GM12878 (cell line): ENCODE data around the gene CKS1B. TPM values are rescaled to one million over a fixed set of nuclear protein-coding genes. Genes with fewer than 3 reads are reported as not detected.

ENCODE experiments used
- ATAC-seq: fragments of 200-7000 bp; cut with Tn5 transposase; 3 replicates; pipeline ENCODE4 v1.9.1; 2020; ENCODE audit warnings: mild to moderate bottlenecking, moderate library complexity
- BruUV-seq: library from RNA; stranded (reverse); fragments of 400-500 nt; replicated peaks from 2 replicates; lab custom pipeline; 2021; lab: Mats Ljungman, UMichigan
- CTCF ChIA-PET: fragments of 300-600 bp; sonication (Branson Sonifier 250); formaldehyde crosslinking; extraction: SDS; loops from one replicate; lab custom pipeline; 2021; ENCODE audit warnings: inconsistent platforms; lab: Yijun Ruan, JAX
- POLR2A ChIA-PET: fragments of 350-600 bp; formaldehyde crosslinking; extraction: SDS; loops from one replicate; lab custom pipeline; 2021; ENCODE audit warnings: inconsistent platforms; lab: Charles Lee
- RAD21 ChIA-PET: fragments of 300-600 bp; sonication (Branson Sonifier 250); formaldehyde crosslinking; loops from one replicate; lab custom pipeline; 2023; ENCODE audit warnings: antibody characterized with exemption; ENCODE audit not compliant: unreplicated experiment; lab: Charles Lee
- SMC1A ChIA-PET: fragments of 300-600 bp; sonication (Branson Sonifier 250); formaldehyde crosslinking; loops from one replicate; lab custom pipeline; 2023; ENCODE audit not compliant: unreplicated experiment, uncharacterized antibody; lab: Charles Lee
- DNase-seq: peaks from one replicate; pipeline ENCODE4 v3.0.0-alpha.2; 2011; ENCODE audit warnings: low read depth, low spot score
- FAIRE-seq: peaks from 3 replicates; lab custom pipeline; 2011; peaks lifted over from hg19 to GRCh38; lab: Jason Lieb, UNC
- H2AFZ ChIP-seq: 2 replicates; pipeline ENCODE4 v1.6.0; 2011; ENCODE audit warnings: low read depth, low read length, control low read depth; ENCODE audit not compliant: control insufficient read depth
- H3K27ac ChIP-seq: 2 replicates; pipeline ENCODE4 v1.5.1; 2011; ENCODE audit warnings: control low read depth; ENCODE audit not compliant: control insufficient read depth, insufficient read depth
- H3K27me3 ChIP-seq, 2 experiments: replicated peaks in 1 of 2; 2 replicates each; pipeline versions ENCODE4 v1.6.0 to v1.6.1; 2011; ENCODE audit warnings: low read length in 1 of 2; ENCODE audit not compliant: control insufficient read depth in 2 of 2, insufficient read depth in 2 of 2
- H3K36me3 ChIP-seq, 2 experiments: 2 replicates each; pipeline ENCODE4 v1.5.1; 2011; ENCODE audit warnings: low read length in 1 of 2; ENCODE audit not compliant: control insufficient read depth in 2 of 2, insufficient read depth in 2 of 2
- H3K4me1 ChIP-seq: 2 replicates; pipeline ENCODE4 v1.6.1; 2011; ENCODE audit warnings: mild to moderate bottlenecking, low read length, moderate library complexity, mixed read lengths; ENCODE audit not compliant: control insufficient read depth, insufficient read depth
- H3K4me2 ChIP-seq: 2 replicates; pipeline ENCODE4 v1.6.0; 2011; ENCODE audit warnings: control low read depth; ENCODE audit not compliant: control insufficient read depth, insufficient read depth
- H3K4me3 ChIP-seq: fragments of 200-600 bp; sonication (generic); 2 replicates; pipeline ENCODE4 v1.5.1; 2016
- H3K79me2 ChIP-seq: 2 replicates; pipeline ENCODE4 v1.6.0; 2011; ENCODE audit warnings: low read length; ENCODE audit not compliant: control insufficient read depth, insufficient read depth
- H3K9ac ChIP-seq: 2 replicates; pipeline ENCODE4 v1.8.0; 2011; ENCODE audit warnings: low read length, control low read depth, mixed read lengths; ENCODE audit not compliant: control insufficient read depth, insufficient read depth
- H3K9me3 ChIP-seq: replicated peaks from 3 replicates; pipeline ENCODE4 v1.5.1; 2011; ENCODE audit warnings: mild to moderate bottlenecking, low read length; ENCODE audit not compliant: control insufficient read depth, insufficient read depth
- H4K20me1 ChIP-seq: 2 replicates; pipeline ENCODE4 v1.6.0; 2011; ENCODE audit not compliant: control insufficient read depth, insufficient read depth
- CHD4 ChIP-seq: fragments of 200-600 bp; sonication (generic); IDR thresholded peaks from 2 replicates; pipeline ENCODE4 v1.6.1; 2016; ENCODE audit warnings: mild to moderate bottlenecking
- HDGF ChIP-seq: fragments of 450-650 bp; IDR thresholded peaks from 2 replicates; pipeline ENCODE4 v1.6.1; 2016; ENCODE audit warnings: antibody characterized with exemption
- NR2C1 ChIP-seq: fragments of 450-650 bp; IDR thresholded peaks from 2 replicates; pipeline ENCODE4 v1.6.1; 2017; ENCODE audit warnings: antibody characterized with exemption, mild to moderate bottlenecking, moderate library complexity
- SIX5 ChIP-seq: IDR thresholded peaks from 2 replicates; pipeline ENCODE4 v1.6.1; 2011; ENCODE audit warnings: mild to moderate bottlenecking, low read depth, low read length, moderate library complexity; ENCODE audit not compliant: severe bottlenecking
- YY1 ChIP-seq: IDR thresholded peaks from 2 replicates; pipeline ENCODE4 v1.6.1; 2011; ENCODE audit warnings: low read depth, mild to moderate bottlenecking, low read length
- ZNF217 ChIP-seq: fragments of 450-650 bp; IDR thresholded peaks from 2 replicates; pipeline ENCODE4 v1.6.1; 2017; ENCODE audit warnings: antibody characterized with exemption, mild to moderate bottlenecking
- WGBS: methylation state at CpG from one replicate; pipeline ENCODE4 v1.1.6; 2016; ENCODE audit warnings: low lambda C conversion rate; ENCODE audit not compliant: insufficient replicate concordance, insufficient coverage; ENCODE audit errors: missing lambda C conversion rate; 5-methylcytosine and 5-hydroxymethylcytosine counted together
- in situ Hi-C: fragments of 300-500 bp; cut with MboI; formaldehyde crosslinking; loops from 9 replicates; pipeline ENCODE4 v1.14.3; 2018; ENCODE audit warnings: mixed read lengths
- intact Hi-C: fragments of 100-400 bp; cut with micrococcal nuclease; formaldehyde crosslinking; loops from one replicate; pipeline ENCODE4 v1.14.2; 2022; ENCODE audit not compliant: unreplicated experiment
- polyA plus RNA-seq, 11 experiments: library from polyadenylated mRNA; depleted of rRNA in 4 of 11; unstranded in 6 of 11; stranded (reverse) in 5 of 11; fragments of >200 nt; fragmentation: Nextera tagmentation in 4 of 11; fragmentation: Illumina TruSeq in 1 of 11; extraction: Ambion mirVana in 4 of 11; extraction: Trizol in 1 of 11; gene quantifications; 1 replicate in 1 of 11; 2 replicates in 10 of 11; pipeline versions ENCODE4 v1.2.1 to v1.2.3, GENCODE V29; 2011 to 2016; ENCODE audit warnings: inconsistent platforms in 2 of 11, missing spikeins in 2 of 11, low read depth in 1 of 11
- total RNA-seq, 4 experiments: library from RNA; depleted of rRNA in 3 of 4; stranded (reverse); fragments of >200 nt in 3 of 4; fragmentation: Illumina TruSeq in 1 of 4; extraction: Trizol in 1 of 4; gene quantifications; 2 replicates each; pipeline versions ENCODE4 v1.2.1 to v1.2.3, GENCODE V29; 2013 to 2021
- TF ChIP-seq, protein P1 (sequence below): fragments of 450-650 bp; IDR thresholded peaks from 2 replicates; pipeline ENCODE4 v1.6.1; 2018; ENCODE audit warnings: borderline replicate concordance, mild to moderate bottlenecking; ENCODE audit not compliant: partially characterized antibody
- TF ChIP-seq, protein P2 (sequence below): fragments of 450-650 bp; conservative IDR thresholded peaks from 2 replicates; pipeline ENCODE4 v1.6.1; 2017; ENCODE audit warnings: mild to moderate bottlenecking, moderate library complexity
- TF ChIP-seq, protein P3 (sequence below): IDR thresholded peaks from 2 replicates; pipeline ENCODE4 v1.6.1; 2011; ENCODE audit warnings: mild to moderate bottlenecking, low read depth, low read length, moderate library complexity; ENCODE audit not compliant: insufficient replicate concordance
- TF ChIP-seq, protein P4 (sequence below): fragments of 450-650 bp; IDR thresholded peaks from 2 replicates; pipeline ENCODE4 v1.6.1; 2016; ENCODE audit warnings: mild to moderate bottlenecking

CKS1B gene
- total and polyA plus RNA-seq, 10 of the 15 experiments (the other 5 are each of a cell fraction or from before 2014, with no cell fraction given) = 125 to 608 (median 364) TPM

DNA sequence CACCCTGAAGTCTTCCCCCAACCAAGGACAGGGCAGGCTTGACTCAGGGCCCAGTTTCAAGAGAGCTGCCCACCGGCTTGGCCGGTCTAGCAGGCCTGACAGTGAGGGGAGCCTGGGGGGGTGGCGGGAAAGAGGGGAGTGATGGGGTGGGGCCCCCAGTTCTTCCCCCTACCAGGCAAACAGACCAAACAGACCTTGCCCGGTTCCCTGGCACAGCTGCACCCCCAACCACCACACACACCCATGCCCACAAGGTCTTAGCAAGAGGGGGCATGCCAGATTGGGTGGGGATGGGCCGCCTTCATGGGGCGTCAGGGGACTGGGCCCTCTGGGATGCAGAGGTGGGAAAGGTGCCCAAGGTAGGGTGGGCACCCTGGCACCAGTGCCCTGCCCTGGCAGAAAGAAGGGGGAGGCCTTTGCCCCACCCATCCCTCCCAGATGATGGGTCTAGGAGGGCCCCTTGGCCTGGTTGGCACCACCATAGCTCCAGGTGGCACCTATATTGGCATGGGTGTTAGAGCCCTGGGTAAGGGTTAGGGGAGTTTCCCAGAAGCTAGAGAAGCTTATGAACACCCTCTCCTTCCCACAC lies 37.0 kb downstream of the CKS1B start (continued):
- TF ChIP-seq, protein P1, sequence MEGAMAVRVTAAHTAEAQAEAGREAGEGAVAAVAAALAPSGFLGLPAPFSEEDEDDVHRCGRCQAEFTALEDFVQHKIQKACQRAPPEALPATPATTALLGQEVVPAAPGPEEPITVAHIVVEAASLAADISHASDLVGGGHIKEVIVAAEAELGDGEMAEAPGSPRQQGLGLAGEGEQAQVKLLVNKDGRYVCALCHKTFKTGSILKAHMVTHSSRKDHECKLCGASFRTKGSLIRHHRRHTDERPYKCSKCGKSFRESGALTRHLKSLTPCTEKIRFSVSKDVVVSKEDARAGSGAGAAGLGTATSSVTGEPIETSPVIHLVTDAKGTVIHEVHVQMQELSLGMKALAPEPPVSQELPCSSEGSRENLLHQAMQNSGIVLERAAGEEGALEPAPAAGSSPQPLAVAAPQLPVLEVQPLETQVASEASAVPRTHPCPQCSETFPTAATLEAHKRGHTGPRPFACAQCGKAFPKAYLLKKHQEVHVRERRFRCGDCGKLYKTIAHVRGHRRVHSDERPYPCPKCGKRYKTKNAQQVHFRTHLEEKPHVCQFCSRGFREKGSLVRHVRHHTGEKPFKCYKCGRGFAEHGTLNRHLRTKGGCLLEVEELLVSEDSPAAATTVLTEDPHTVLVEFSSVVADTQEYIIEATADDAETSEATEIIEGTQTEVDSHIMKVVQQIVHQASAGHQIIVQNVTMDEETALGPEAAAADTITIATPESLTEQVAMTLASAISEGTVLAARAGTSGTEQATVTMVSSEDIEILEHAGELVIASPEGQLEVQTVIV = no peak
- TF ChIP-seq HDGF (no peak), ZNF217 (no peak), YY1 (no peak)
- TF ChIP-seq, protein P2, sequence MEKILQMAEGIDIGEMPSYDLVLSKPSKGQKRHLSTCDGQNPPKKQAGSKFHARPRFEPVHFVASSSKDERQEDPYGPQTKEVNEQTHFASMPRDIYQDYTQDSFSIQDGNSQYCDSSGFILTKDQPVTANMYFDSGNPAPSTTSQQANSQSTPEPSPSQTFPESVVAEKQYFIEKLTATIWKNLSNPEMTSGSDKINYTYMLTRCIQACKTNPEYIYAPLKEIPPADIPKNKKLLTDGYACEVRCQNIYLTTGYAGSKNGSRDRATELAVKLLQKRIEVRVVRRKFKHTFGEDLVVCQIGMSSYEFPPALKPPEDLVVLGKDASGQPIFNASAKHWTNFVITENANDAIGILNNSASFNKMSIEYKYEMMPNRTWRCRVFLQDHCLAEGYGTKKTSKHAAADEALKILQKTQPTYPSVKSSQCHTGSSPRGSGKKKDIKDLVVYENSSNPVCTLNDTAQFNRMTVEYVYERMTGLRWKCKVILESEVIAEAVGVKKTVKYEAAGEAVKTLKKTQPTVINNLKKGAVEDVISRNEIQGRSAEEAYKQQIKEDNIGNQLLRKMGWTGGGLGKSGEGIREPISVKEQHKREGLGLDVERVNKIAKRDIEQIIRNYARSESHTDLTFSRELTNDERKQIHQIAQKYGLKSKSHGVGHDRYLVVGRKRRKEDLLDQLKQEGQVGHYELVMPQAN = no peak

DNA sequence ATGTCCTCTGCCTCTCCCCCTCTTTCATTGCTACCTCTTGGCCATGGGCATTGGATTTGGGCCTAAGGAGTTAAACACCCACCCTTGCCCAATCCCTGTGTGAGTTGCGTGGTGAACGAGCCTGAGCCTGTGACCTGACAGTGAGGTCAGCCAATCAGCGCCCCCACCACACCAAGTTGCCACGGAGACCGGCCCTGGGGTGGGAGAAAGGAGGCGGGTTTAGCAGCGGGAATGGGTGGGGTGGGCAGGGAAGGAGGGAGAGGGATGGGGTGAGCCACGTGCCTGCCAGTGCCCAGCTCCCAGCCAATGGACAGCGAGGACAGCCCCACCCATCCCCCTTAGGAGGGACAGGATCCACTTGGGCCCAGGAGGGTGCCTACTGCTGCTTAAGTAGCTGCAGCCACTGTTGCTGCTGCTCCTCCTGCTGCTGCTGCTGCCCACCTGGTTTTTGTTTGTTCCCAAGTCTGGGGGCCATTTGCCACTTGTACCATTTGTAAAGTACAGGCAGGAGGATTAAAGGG lies 37.6 kb downstream of the CKS1B start:
- WGBS = 97% methylated on average over 5 of the region's 9 CpGs
- ChIA-PET POLR2A (interaction anchor here (0.7 to 1.4 kb wide), 3 partner anchors 13 to 49 kb away, joined by 3 read pairs; no protein-coding TSS in a partner anchor), RAD21 (interaction anchor here (1.1 kb wide), 1 partner anchor 13 kb away, joined by 5 read pairs; no protein-coding TSS in a partner anchor)
- in situ Hi-C loops = no loop called here
- TF ChIP-seq, protein P3, sequence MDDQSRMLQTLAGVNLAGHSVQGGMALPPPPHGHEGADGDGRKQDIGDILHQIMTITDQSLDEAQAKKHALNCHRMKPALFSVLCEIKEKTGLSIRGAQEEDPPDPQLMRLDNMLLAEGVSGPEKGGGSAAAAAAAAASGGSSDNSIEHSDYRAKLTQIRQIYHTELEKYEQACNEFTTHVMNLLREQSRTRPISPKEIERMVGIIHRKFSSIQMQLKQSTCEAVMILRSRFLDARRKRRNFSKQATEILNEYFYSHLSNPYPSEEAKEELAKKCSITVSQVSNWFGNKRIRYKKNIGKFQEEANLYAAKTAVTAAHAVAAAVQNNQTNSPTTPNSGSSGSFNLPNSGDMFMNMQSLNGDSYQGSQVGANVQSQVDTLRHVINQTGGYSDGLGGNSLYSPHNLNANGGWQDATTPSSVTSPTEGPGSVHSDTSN = peak; percentile 40
- no peak for TF ChIP-seq NR2C1
- no peak for TF ChIP-seq SIX5
- TF ChIP-seq CHD4 = no peak
- TF ChIP-seq, protein P4, sequence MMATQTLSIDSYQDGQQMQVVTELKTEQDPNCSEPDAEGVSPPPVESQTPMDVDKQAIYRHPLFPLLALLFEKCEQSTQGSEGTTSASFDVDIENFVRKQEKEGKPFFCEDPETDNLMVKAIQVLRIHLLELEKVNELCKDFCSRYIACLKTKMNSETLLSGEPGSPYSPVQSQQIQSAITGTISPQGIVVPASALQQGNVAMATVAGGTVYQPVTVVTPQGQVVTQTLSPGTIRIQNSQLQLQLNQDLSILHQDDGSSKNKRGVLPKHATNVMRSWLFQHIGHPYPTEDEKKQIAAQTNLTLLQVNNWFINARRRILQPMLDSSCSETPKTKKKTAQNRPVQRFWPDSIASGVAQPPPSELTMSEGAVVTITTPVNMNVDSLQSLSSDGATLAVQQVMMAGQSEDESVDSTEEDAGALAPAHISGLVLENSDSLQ = peak; percentile 58
- TF ChIP-seq, all 136 proteins: peak for 2
- FAIRE-seq = no peak
- Histone ChIP-seq H3K27me3 (no peaks in the 10 kb centered on the region), H3K4me2 (no peak overlapping the region), H3K9me3 (no peaks in the 10 kb centered on the region), H3K4me1 (peaks cover 41% of the 10 kb centered on the region), H3K4me3 (no peak overlapping the region), H3K27ac (no peak overlapping the region), H3K79me2 (peaks cover 16% of the 10 kb centered on the region), H3K36me3 (peaks cover 0 to 22% of the 10 kb centered on the region in 2 experiments; a peak in 3 of 4 replicates), H3K9ac (no peak overlapping the region), H2AFZ (no peak overlapping the region), H4K20me1 (no peaks in the 10 kb centered on the region)
- ChIA-PET CTCF (interaction anchor here (1.1 to 1.2 kb wide), 2 partner anchors 33 to 50 kb away, joined by 3 to 6 read pairs; no protein-coding TSS in a partner anchor), SMC1A (interaction anchor here (1.2 kb wide), 1 partner anchor 8 kb away, joined by 3 read pairs; no protein-coding TSS in a partner anchor)
- intact Hi-C loops = no loop called here
- ATAC-seq = no peak
- no TSS peak for BruUV-seq
- DNase-seq = no peak
